Measurements from ENCODE around the gene TBC1D21. TPM values are rescaled to one million over a fixed set of nuclear protein-coding genes. Genes with fewer than 3 reads are reported as not detected.
A peak's percentile ranks its signal among the peaks of the same experiment; 100 is the strongest.

Gene TBC1D21
- total RNA-seq, 2 donors from 2014 or later = not detected

DNA sequence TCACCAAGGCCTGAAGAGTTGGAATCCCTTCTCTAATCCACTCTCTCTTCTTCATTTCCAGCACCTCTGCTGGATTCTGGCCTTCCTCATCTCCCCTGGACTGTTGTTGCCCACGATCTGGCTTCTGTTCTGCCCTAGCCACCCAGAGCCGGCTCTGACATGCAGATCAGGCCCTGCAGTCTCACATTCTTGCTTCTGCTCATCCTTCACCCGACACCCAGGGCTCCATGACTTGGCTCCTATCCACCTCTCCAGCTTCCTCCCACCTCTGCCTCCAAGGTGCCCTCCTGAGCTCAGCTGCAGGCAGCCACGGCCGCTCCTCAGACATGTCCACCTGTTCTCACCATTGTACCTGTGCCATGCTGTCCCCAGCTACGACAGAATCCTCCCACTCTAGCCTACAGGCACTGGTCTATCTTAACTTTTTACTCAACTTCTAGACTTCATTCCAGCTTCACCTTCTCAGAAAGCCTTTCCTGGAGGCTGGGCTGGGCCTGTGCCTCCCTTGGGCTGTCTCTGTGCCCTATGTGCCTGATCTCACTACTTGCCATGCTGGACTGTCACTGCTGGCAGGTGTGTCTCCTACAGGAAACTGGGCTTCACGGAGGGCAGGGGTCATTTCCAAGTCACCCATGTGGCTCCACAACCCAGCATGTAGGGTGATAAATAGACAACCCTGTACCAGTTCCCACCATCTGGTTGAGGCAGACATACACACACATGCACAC lies 16.0 kb upstream of the TBC1D21 start:
- DNase-seq = no peak
- intact Hi-C loops (cut with DNase I, micrococcal nuclease) = no loop called here
- ATAC-seq = no peak

GRCh38 chr15:73858062-73858461 lies 15.3 kb upstream of the TBC1D21 start:
- intact Hi-C loops (cut with DNase I, micrococcal nuclease) = no loop called here
- no peak for DNase-seq
- ATAC-seq = no peak

DNA sequence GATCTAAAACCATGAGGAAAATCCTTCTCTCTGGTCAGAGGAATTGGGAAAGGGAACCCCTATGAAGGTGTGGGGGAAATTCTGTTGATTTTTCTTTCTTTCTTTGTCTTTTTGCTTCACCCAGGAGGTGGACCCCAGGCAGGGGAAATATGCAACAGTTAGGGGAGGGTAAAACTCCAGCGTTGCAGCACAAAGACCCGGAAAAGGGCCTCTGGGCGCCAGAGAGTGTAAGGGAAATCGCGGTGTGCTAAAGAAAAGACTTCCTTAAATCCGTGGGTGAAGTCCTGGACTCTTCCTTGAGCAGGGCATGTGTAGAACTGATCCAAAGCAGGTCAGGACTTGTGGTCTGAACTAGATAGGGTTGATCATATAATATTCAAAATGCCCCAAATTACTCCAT lies 11.1 kb upstream of the TBC1D21 start:
- intact Hi-C loops (cut with DNase I, micrococcal nuclease) = no loop called here
- ATAC-seq (no peak), DNase-seq (no peak)

DNA sequence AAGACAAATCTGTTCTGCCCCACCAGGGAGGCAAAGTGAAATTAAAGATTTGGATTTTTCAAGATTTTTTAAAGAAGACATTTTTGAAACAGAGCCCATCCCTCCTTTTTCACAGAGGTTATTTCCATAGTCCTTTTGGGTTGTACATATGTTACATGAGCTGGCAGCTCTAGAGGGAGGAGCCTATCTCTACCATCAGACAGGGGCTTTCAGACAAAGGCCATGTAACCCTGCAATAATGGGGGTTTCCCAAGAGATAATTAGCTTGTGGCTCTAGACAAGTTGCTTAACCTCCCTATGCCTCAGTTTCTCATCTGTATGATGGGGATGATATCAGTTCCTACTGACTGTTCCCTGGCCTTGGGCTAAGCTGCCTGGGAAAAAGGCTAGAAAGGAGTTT lies 8.0 kb upstream of the TBC1D21 start:
- ATAC-seq (no peak), DNase-seq (no peak)
- intact Hi-C loops (cut with DNase I, micrococcal nuclease) = no loop called here

- ATAC-seq (no peak), DNase-seq (no peak)
- intact Hi-C loops (cut with DNase I, micrococcal nuclease) = no loop called here
Measured at GRCh38 chr15:73865904-73866303, 7.5 kb upstream of the TBC1D21 start.

DNA sequence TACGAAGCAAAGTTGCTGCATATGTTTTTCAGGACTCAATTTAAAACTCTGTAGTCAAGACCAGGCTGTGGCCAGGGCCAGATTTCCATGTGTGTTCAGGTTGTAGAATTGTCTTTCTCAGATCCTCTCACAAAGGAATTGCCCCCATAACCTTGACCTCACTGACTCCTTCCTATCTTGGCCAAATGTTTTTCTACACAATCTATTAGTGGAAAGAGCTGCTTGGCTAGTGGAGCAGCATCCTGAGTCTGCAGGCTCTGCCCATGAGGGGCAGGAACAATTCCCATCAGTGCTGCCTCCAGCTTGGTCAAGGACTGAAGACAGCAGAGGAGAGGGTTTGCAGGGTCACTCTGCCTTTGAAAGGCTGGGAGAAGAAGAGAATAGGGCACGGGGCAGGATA lies 6.9 kb upstream of the TBC1D21 start:
- intact Hi-C loops (cut with DNase I, micrococcal nuclease) = no loop called here
- DNase-seq = no peak
- no peak for ATAC-seq

- DNase-seq (no peak), ATAC-seq (no peak)
- intact Hi-C loops (cut with DNase I, micrococcal nuclease) = no loop called here
Measured at GRCh38 chr15:73866881-73867410, 6.4 kb upstream of the TBC1D21 start.

DNA sequence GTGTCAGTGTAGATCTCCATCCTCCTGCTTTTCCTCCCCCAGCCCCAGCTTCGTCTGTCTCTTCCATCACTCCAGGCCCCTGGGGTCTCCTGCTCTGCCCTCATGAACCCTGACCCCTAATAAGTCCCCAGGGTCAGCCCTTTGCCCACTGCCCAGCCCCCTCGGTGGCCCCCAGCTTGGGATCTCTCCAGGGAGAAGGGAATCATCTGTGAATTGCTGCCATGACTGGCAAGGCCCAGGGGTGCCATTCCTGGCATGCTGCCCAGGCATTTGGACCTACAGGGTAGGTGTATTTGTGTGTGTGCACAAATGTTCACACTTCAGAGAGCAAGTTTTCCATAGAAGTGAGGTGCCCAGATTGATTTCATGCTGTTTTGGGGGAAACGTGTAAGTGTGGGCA lies 5.9 kb upstream of the TBC1D21 start:
- no peak for ATAC-seq
- intact Hi-C loops (cut with DNase I, micrococcal nuclease) = no loop called here
- no peak for DNase-seq

- intact Hi-C loops (cut with DNase I, micrococcal nuclease) = no loop called here
- no peak for DNase-seq
- ATAC-seq = no peak
Measured at GRCh38 chr15:73867956-73868355, 5.4 kb upstream of the TBC1D21 start.

GRCh38 chr15:73869216-73869995 lies 4.0 kb upstream of the TBC1D21 start:
- intact Hi-C loops (cut with DNase I, micrococcal nuclease) = no loop called here
- ATAC-seq (no peak), DNase-seq (no peak)

- peak in 1 of 2 donors; percentile 19 for DNase-seq
- intact Hi-C loops (cut with DNase I, micrococcal nuclease) = no loop called here
- peak; percentile 69 for ATAC-seq
Measured at GRCh38 chr15:73870700-73871408, 2.5 kb upstream of the TBC1D21 start.

DNA sequence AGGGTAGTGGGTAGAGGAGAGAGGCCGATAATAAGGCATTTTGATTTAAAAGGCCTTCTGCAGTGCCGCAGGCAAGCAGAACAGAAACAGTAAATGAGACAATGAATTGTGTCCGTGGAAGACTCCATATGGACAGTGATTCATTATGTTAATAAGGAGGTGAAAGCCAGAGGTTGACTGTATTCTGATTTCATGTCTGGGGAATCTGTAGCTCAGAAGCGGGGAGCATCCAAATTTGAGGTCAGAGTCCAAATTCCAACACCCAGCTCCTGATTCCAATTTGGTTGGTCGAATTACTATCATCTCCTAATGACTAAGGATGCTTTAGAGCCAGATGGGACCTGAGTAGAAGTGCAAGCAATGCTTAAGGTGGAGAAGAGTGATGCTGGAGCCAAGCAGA lies 1.0 kb upstream of the TBC1D21 start:
- DNase-seq (no peak), ATAC-seq (no peak)
- intact Hi-C loops (cut with DNase I, micrococcal nuclease) = no loop called here

DNA sequence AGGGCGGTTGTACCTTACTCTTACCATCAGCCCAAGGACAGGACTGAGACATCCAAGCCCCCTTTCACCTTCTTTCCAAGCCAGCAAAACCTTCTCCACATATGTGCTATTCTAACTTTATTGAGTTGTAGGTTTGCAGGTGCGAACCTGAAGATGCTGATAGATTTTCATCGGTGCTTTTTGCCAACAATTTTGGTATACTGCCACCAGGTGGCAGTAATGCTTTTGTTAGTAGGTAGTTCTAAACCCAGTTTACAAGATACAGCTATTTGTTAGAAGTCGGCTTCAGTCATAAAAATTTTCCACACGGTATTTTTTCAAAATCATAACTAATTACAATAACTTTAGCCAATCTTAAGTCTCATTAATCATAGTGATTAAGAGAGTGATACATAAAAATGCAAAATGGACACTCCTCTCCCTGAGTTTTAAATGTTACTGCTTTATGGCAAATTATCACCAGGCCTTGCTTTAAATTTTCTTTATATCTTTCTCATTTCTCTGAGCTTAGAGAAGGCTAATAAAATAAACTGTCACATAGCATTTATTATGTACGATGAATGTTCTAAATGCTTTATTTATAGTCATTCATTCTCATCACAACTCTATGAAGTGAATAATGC lies 636 bp downstream of the TBC1D21 start:
- ATAC-seq (no peak), DNase-seq (peak in 1 of 2 donors; percentile 18)
- intact Hi-C loops (cut with DNase I, micrococcal nuclease) = no loop called here

DNA sequence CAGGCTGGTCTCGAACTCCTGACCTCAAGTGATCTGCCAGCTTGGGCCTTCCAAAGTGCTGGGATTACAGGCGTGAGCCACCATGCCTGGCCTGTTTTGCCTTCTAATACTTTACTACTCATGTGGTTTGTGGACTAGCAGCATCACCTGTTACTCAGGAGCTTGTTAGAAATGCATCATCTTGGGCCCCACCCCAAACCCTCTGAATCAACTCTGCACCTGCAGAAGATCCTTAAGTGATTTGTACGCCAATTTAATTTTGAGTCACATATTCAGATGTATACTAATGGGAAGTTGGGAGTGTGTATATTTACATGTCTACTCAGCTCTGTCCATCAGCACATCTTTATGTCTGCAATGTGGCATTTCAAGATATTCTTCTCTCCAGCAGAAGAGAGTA lies 6.1 kb downstream of the TBC1D21 start:
- no peak for DNase-seq
- ATAC-seq = no peak
- intact Hi-C loops (cut with DNase I, micrococcal nuclease) = no loop called here

GRCh38 chr15:73881579-73882320 lies 8.4 kb downstream of the TBC1D21 start:
- ATAC-seq (no peak), DNase-seq (peak in 1 of 2 donors; percentile 20)
- intact Hi-C loops (cut with DNase I, micrococcal nuclease) = no loop called here

GRCh38 chr15:73882761-73883419 lies 9.5 kb downstream of the TBC1D21 start:
- DNase-seq = peak in 1 of 2 donors; percentile 13
- no peak for ATAC-seq
- intact Hi-C loops (cut with DNase I, micrococcal nuclease) = no loop called here

DNA sequence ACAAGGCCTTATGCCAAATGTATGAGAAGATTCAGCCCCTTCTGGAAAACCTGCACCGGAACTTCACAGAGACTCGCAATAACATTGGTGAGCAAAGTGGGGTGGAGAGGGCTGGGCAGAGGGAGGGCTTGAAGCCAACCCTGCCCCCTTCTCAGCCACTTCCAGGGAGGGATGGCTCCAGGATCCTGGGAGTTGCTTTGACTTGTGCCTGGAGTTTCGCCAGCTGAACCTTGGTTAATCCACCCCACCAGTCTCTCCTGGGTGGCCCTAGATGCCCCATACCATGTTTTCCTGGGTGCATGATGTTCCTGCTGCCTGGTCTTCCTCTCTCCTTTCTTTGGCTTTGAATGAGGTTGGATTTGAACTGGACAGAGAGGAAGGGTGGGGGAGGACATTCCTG lies 10.8 kb downstream of the TBC1D21 start:
- DNase-seq = no peak
- ATAC-seq = no peak
- intact Hi-C loops (cut with DNase I, micrococcal nuclease) = no loop called here
